A549 treated with dexamethasone at 1 μM for 4 hours (cell line): ENCODE results near the gene TUBE1. TPM values are rescaled to one million over a fixed set of nuclear protein-coding genes. Genes with fewer than 3 reads are reported as not detected.

ENCODE experiments used
- total RNA-seq: library from RNA; stranded (reverse); fragments of 200-300 nt; extraction: Qiagen RNA extraction; gene quantifications from 5 replicates; pipeline ENCODE4 v1.2.3, GENCODE V29; 2022

Gene TUBE1, protein sequence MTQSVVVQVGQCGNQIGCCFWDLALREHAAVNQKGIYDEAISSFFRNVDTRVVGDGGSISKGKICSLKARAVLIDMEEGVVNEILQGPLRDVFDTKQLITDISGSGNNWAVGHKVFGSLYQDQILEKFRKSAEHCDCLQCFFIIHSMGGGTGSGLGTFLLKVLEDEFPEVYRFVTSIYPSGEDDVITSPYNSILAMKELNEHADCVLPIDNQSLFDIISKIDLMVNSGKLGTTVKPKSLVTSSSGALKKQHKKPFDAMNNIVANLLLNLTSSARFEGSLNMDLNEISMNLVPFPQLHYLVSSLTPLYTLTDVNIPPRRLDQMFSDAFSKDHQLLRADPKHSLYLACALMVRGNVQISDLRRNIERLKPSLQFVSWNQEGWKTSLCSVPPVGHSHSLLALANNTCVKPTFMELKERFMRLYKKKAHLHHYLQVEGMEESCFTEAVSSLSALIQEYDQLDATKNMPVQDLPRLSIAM
- 4.8 to 9.4 TPM (median 6.2 TPM) in 5 replicates for total RNA-seq

DNA sequence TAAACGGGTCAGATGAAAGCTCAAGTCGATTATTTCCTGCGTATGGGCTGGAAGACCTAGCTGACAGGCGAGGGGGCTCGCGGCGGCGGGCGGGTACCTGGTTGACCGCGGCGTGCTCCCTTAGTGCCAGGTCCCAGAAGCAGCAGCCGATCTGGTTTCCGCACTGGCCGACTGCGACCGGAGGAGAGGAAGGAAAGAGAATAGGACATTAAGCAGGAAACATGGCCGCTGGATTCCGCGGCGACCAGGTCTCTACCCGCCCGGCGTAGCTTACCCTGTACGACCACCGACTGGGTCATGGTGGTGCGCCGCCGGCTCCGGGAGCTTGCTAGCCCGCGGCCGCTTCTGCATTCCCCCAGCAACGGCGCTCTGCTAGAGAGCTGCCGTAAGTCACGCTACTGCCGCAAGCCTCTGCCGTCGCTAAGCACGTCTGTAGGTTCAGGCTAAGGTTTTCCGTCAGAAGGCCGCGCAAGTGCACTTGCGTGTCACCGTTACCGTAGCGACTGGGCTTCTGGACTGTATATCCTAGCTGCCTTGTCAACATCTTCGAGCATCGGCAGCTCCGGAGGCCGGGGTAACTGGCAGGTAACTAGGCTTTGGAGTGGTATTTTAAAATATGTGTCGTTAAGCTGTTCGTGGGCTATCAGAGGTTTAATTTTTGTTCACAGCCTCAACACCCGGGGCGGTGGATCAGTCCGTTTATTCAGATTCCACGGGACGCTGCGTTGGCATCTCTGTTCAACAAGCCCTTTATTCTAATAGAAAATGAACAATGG, at the start of gene TUBE1, which contains the start of gene FAM229B:
Gene TUBE1 (minus strand): TSS at position 347 of the 776 bp plus-strand sequence. CDS start 48 bp downstream, at position 299.
Gene FAM229B (plus strand): TSS at position 456 of the 776 bp plus-strand sequence. CDS start 11,693 bp downstream, outside the sequence.

DNA sequence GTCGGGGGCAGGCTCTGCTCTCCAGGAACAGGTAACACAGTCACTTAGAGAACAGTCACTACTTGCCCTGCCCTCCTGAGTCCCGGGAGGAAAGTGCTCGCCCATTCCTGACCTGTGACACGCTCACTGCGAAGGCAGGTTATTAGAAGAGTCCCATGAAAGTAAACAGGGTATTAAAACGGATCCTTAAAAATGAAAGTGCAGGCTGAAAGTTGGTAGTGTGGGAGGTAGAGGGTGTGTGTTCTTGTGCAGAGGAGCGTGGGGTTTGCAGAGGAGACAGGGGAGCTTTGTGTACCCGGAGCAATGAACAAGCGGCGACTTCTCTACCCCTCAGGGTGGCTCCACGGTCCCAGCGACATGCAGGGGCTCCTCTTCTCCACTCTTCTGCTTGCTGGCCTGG, 33.3 kb downstream of the TUBE1 start, which contains the start of gene CCN6:
Gene CCN6 (plus strand): TSS at position 104 of the 400 bp plus-strand sequence. CDS start 254 bp downstream, at position 358.

Other genes starting within 250 kb of the TUBE1 start
- 3.9 to 6.9 TPM (median 4.7 TPM) in 5 replicates for gene FYN, start 214.0 kb downstream of the TUBE1 start, total RNA-seq
- not detected in 5 replicates for gene CCN6, start 33.4 kb downstream of the TUBE1 start, total RNA-seq
- 6.4 to 9.3 TPM (median 8.1 TPM) in 5 replicates for gene FAM229B, start 109 bp upstream of the TUBE1 start, total RNA-seq
- 1.3 to 1.9 TPM (median 1.4 TPM) in 5 replicates for gene LAMA4, start 167.1 kb upstream of the TUBE1 start, total RNA-seq